Mucosa of rectum (tissue), 2 donors: ENCODE data around the gene CCDC149.

Experiments
- H3K27ac ChIP-seq, 2 donors: one replicate each; pipeline ENCODE4 v1.7.0; 2013; ENCODE audit warnings: inconsistent platforms in 2 of 2, low read depth in 2 of 2, low read length in 2 of 2
- H3K27me3 ChIP-seq, 2 donors: one replicate each; pipeline ENCODE4 v1.7.0; 2013; ENCODE audit warnings: low read length in 2 of 2; ENCODE audit not compliant: control insufficient read depth in 2 of 2, insufficient read depth in 2 of 2
- H3K36me3 ChIP-seq, 2 donors: one replicate each; pipeline ENCODE4 v1.7.0; 2013; ENCODE audit warnings: low read length in 2 of 2; ENCODE audit not compliant: control insufficient read depth in 2 of 2, insufficient read depth in 2 of 2
- H3K4me1 ChIP-seq, 2 donors: one replicate each; pipeline ENCODE4 v1.7.0; 2013; ENCODE audit warnings: low read length in 2 of 2, mild to moderate bottlenecking in 1 of 2; ENCODE audit not compliant: control insufficient read depth in 2 of 2, insufficient read depth in 2 of 2
- H3K4me3 ChIP-seq, 2 donors: one replicate each; pipeline ENCODE4 v1.7.0; 2013; ENCODE audit warnings: low read length in 2 of 2
- H3K9ac ChIP-seq, 2 donors: one replicate each; pipeline ENCODE4 v1.7.0; 2013; ENCODE audit warnings: low read length in 2 of 2, low read depth in 1 of 2, mild to moderate bottlenecking in 1 of 2
- H3K9me3 ChIP-seq, 2 donors: one replicate each; pipeline ENCODE4 v1.7.0; 2013; ENCODE audit warnings: low read length in 2 of 2; ENCODE audit not compliant: control insufficient read depth in 2 of 2
- donor health status: healthy.
- donor health status: Normal muscosa, but diverticular disease.

The CCDC149 gene

GRCh38 chr4:24867251-24867650 lies 45.6 kb downstream of the CCDC149 start:
- no peaks in the 10 kb centered on the region for H3K27me3 ChIP-seq
- no peak overlapping the region for H3K27ac ChIP-seq
- H3K9ac ChIP-seq: no peak overlapping the region
- H3K4me1 ChIP-seq: no peaks in the 10 kb centered on the region
- H3K4me3 ChIP-seq: no peak overlapping the region
- peaks cover 0 to 7% of the 10 kb centered on the region in 2 donors for H3K36me3 ChIP-seq
- H3K9me3 ChIP-seq: peaks cover 0 to 8% of the 10 kb centered on the region in 2 donors

GRCh38 chr4:24865401-24865800 lies 47.4 kb downstream of the CCDC149 start:
- H3K9ac ChIP-seq: no peak overlapping the region
- H3K9me3 ChIP-seq: peaks cover 0 to 8% of the 10 kb centered on the region in 2 donors
- H3K27ac ChIP-seq: no peak overlapping the region
- peaks cover 0 to 10% of the 10 kb centered on the region in 2 donors for H3K36me3 ChIP-seq
- H3K4me3 ChIP-seq: no peak overlapping the region
- H3K27me3 ChIP-seq: no peaks in the 10 kb centered on the region
- no peaks in the 10 kb centered on the region for H3K4me1 ChIP-seq

DNA sequence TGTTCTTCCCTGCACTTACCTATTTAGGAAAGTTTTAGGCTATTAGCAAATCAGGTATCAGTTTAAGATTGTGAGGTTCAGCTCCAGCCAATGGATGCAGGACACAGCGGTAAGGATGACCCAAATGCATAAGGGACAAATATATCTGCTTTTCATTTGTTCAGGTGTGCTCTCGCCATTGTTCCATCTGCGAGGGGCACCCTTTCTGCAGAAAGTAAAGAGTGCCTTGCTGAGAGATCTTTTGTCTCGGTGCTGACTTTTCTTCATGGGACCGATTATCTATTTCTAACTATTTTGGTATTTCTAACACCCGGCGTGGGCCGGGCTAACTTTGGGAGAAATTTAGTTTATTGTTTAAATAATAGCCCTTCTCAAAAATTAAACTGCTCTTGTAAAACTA lies 49.0 kb downstream of the CCDC149 start:
- Histone ChIP-seq H3K9me3 (peaks cover 0 to 8% of the 10 kb centered on the region in 2 donors), H3K36me3 (peaks cover 0 to 7% of the 10 kb centered on the region in 2 donors), H3K27ac (no peak overlapping the region), H3K27me3 (no peaks in the 10 kb centered on the region), H3K4me1 (no peaks in the 10 kb centered on the region), H3K4me3 (no peak overlapping the region), H3K9ac (no peak overlapping the region)

DNA sequence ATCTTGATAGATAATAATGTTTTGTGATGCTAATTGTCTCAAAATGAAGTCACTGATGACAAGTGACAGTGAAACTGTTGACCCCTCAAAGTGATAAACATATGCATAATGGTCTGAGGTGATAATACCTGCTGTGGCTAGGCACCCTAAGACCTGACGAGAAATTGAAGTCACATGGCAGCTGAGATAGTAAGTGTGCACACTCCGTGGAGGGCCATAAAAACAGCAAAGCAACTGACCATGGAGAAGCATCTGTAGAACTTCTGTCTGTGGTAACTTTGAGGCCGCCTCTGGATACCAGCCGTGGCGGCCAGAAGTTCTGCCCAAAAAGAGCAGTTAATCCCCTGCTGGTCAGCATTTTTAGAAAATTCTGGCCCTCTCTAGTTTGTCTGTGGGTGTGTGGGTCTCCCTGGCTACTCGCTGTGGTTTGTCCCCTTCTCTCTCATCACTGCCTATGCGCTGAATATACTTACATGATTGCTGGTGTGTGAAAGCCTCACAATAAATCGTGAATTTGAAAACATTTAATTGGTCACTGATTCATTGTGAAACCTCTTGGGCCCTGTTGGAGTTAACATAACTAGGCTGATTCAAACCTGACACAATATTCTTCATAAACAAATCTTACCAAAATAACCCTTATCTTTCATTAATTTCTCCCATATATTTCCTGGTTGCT lies 50.6 kb downstream of the CCDC149 start:
- peaks cover 0 to 7% of the 10 kb centered on the region in 2 donors for H3K36me3 ChIP-seq
- H3K9me3 ChIP-seq: peaks cover 0 to 8% of the 10 kb centered on the region in 2 donors
- no peak overlapping the region for H3K9ac ChIP-seq
- H3K4me3 ChIP-seq: no peak overlapping the region
- H3K27me3 ChIP-seq: no peaks in the 10 kb centered on the region
- H3K27ac ChIP-seq: no peak overlapping the region
- H3K4me1 ChIP-seq: no peaks in the 10 kb centered on the region

DNA sequence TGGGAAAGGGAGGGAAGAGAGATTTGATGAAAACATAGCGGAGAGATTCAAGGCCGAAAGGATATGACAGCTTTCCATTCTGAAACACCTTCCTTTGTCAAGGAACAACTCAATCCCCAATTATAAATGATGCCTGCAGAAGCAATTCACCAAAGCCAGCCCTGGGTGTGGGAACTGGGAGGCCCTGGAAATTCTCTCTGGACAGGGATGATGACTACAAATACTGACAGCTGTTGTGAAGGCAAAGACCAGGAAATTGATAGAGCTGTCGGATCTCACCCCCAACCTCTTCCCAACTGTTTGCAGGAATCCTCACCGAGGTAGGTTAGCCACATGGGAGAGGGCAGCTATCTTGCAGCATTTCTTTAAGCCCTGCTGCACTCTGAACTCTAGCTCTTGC lies 54.3 kb downstream of the CCDC149 start:
- Histone ChIP-seq H3K27me3 (no peaks in the 10 kb centered on the region), H3K9ac (no peak overlapping the region), H3K36me3 (peaks cover 0 to 7% of the 10 kb centered on the region in 2 donors), H3K27ac (no peak overlapping the region), H3K9me3 (no peaks in the 10 kb centered on the region), H3K4me1 (no peaks in the 10 kb centered on the region), H3K4me3 (no peak overlapping the region)

DNA sequence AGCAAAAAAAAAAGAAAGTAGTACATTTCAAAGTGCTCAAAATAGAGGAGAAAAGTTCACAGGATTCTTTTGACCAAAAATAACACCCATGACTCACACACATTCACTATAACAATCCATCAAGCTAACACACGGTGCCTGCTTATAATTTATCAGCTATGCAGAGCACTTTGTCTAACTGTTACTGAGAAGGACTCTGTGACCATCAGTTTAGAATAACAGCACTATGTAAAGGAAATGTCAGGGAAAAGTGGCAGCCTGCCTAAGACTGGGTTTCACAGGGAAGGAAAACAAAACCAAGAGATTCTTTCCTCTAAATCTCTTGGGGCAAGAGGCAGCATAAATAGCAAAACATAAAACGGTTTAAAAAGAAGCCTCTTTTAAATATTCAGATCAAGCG lies 54.8 kb downstream of the CCDC149 start:
- H3K36me3 ChIP-seq: peaks cover 0 to 7% of the 10 kb centered on the region in 2 donors
- H3K9me3 ChIP-seq: no peaks in the 10 kb centered on the region
- no peak overlapping the region for H3K9ac ChIP-seq
- no peaks in the 10 kb centered on the region for H3K27me3 ChIP-seq
- peak overlapping the region in 1 of 2 donors; percentile 17 for H3K27ac ChIP-seq
- no peak overlapping the region for H3K4me3 ChIP-seq
- H3K4me1 ChIP-seq: no peaks in the 10 kb centered on the region

DNA sequence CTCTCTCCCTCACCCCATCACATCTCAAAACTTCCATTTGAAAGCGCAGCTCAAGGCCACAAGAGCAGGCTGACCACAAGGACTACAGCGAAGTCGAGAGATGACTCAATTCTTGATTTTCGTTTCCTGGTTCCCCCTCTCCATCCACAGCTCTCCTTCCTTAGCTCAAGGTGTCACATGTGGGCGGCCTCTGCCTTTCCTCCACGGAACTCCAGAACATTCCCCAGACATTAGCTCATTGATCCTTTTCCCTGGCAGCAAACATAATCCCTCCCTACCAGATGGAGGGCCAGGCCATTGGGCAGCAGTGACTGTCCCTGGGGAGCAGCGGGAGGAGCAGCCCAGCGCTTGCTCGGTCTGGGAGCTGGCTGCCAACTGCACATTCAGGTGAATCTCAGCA lies 56.3 kb downstream of the CCDC149 start:
- Histone ChIP-seq H3K4me3 (no peak overlapping the region), H3K27me3 (no peaks in the 10 kb centered on the region), H3K4me1 (no peaks in the 10 kb centered on the region), H3K36me3 (no peaks in the 10 kb centered on the region), H3K9me3 (no peaks in the 10 kb centered on the region), H3K9ac (no peak overlapping the region), H3K27ac (no peak overlapping the region)

GRCh38 chr4:24855741-24856140 lies 57.1 kb downstream of the CCDC149 start:
- no peaks in the 10 kb centered on the region for H3K27me3 ChIP-seq
- no peaks in the 10 kb centered on the region for H3K36me3 ChIP-seq
- H3K9ac ChIP-seq: no peak overlapping the region
- no peaks in the 10 kb centered on the region for H3K4me1 ChIP-seq
- no peak overlapping the region for H3K4me3 ChIP-seq
- no peak overlapping the region for H3K27ac ChIP-seq
- no peaks in the 10 kb centered on the region for H3K9me3 ChIP-seq

DNA sequence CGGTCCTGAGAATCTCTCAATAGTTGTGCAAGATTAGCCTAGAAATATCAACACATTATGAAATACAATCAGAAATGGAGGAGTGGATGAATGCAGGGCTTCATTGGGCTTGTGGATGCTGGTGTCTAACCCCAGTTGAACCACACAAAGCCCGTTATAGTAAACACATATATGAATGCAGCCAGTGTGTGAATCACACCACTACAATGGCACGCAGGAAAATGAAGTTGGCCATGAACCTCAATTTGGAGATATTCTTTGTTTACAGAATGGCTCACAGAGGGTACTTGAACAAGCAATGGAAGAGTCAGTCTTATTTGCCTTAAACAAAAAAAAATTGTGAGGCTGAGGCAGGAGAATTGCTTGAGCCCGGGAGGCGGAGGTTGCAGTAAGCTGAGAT lies 59.7 kb downstream of the CCDC149 start:
- Histone ChIP-seq H3K27me3 (no peaks in the 10 kb centered on the region), H3K4me1 (peaks cover 0 to 3% of the 10 kb centered on the region in 2 donors)

DNA sequence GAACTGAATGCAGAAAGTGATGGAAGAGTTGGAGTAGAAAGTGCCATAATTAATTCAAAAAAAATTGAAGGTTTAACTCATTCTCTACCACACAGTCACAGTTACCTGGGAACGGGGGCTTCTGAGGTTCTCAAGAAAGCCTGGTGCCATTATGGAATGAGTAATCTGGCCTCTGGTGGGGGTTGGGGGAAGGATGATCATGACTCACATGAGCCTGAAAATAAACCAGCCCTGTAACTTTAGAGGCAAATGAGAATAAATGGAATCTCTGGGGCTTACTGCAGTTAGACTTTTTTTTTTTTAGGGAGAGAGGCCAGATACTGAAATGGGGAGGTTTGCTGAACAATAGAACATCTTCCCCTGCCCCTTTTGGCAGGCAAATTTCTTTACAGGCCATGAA lies 62.2 kb downstream of the CCDC149 start:
- no peak overlapping the region for H3K4me3 ChIP-seq
- no peaks in the 10 kb centered on the region for H3K27me3 ChIP-seq
- H3K4me1 ChIP-seq: peaks cover 0 to 3% of the 10 kb centered on the region in 2 donors
- no peaks in the 10 kb centered on the region for H3K9me3 ChIP-seq
- H3K27ac ChIP-seq: peak overlapping the region in 1 of 2 donors; percentile 17
- no peak overlapping the region for H3K9ac ChIP-seq
- H3K36me3 ChIP-seq: no peaks in the 10 kb centered on the region

More for the DNA sequence above, 59.7 kb downstream of the CCDC149 start:
- no peaks in the 10 kb centered on the region for H3K9me3 ChIP-seq
- no peak overlapping the region for H3K9ac ChIP-seq
- H3K36me3 ChIP-seq: no peaks in the 10 kb centered on the region
- H3K27ac ChIP-seq: no peak overlapping the region
- H3K4me3 ChIP-seq: no peak overlapping the region
